Fibroblast of mammary gland (primary cell): ENCODE measurements around the gene CXorf49.
"Not testable (repeated sequence)": the region's sequence is repeated elsewhere in the genome, so short reads cannot be mapped to it uniquely, and the experiment has no call there.

Source experiments
- DNase-seq: peaks from one replicate; pipeline ENCODE4 v3.0.0-alpha.2; 2010; ENCODE audit warnings: low read depth
- H3K4me3 ChIP-seq: 2 replicates; pipeline ENCODE4 v1.5.1; 2011; ENCODE audit warnings: low read depth, mild to moderate bottlenecking, low read length, moderate library complexity; ENCODE audit not compliant: control insufficient read depth

Gene CXorf49

GRCh38 chrX:71718185-71718584 lies at the start of gene CXorf49:
CXorf49 (minus strand) TSS chrX:71718285; CDS start chrX:71718151, 134 bp downstream.
- not testable (repeated sequence) for DNase-seq, H3K4me3 ChIP-seq

GRCh38 chrX:71767134-71767533 lies 49.0 kb upstream of the CXorf49 start:
- DNase-seq, H3K4me3 ChIP-seq: not testable (repeated sequence)

- not testable (repeated sequence) for H3K4me3 ChIP-seq, DNase-seq
These were observed 47.5 kb upstream of the CXorf49 start for GRCh38 chrX:71765613-71766012.

- H3K4me3 ChIP-seq, DNase-seq: not testable (repeated sequence)
These were observed 46.7 kb upstream of the CXorf49 start for GRCh38 chrX:71764832-71765231.

- not testable (repeated sequence) for H3K4me3 ChIP-seq, DNase-seq
These were observed 45.0 kb upstream of the CXorf49 start, which contains the start of gene CXorf49B for GRCh38 chrX:71763049-71763448. CXorf49B (plus strand) TSS chrX:71763349; CDS start chrX:71763424, 75 bp downstream.

GRCh38 chrX:71760688-71761281 lies 42.7 kb upstream of the CXorf49 start:
- not testable (repeated sequence) for H3K4me3 ChIP-seq

GRCh38 chrX:71720289-71720886 lies 2.3 kb upstream of the CXorf49 start:
- not testable (repeated sequence) for H3K4me3 ChIP-seq, DNase-seq

More at GRCh38 chrX:71760688-71761281, 42.7 kb upstream of the CXorf49 start:
- not testable (repeated sequence) for DNase-seq

GRCh38 chrX:71719195-71719594 lies 1.1 kb upstream of the CXorf49 start:
- not testable (repeated sequence) for DNase-seq, H3K4me3 ChIP-seq

- not testable (repeated sequence) for H3K4me3 ChIP-seq, DNase-seq
These were observed 1.8 kb downstream of the CXorf49 start for GRCh38 chrX:71716323-71716722.

GRCh38 chrX:71715551-71715950 lies 2.5 kb downstream of the CXorf49 start:
- not testable (repeated sequence) for H3K4me3 ChIP-seq

GRCh38 chrX:71714064-71714463 lies 4.0 kb downstream of the CXorf49 start:
- not testable (repeated sequence) for H3K4me3 ChIP-seq, DNase-seq

More at GRCh38 chrX:71715551-71715950, 2.5 kb downstream of the CXorf49 start:
- not testable (repeated sequence) for DNase-seq

GRCh38 chrX:71702853-71703252 lies 15.2 kb downstream of the CXorf49 start:
- not testable (repeated sequence) for DNase-seq, H3K4me3 ChIP-seq

GRCh38 chrX:71699023-71699344 lies 19.1 kb downstream of the CXorf49 start:
- not testable (repeated sequence) for DNase-seq, H3K4me3 ChIP-seq

- DNase-seq, H3K4me3 ChIP-seq: not testable (repeated sequence)
These were observed 19.6 kb downstream of the CXorf49 start for GRCh38 chrX:71698299-71699022.

- not testable (repeated sequence) for H3K4me3 ChIP-seq, DNase-seq
These were observed 20.4 kb downstream of the CXorf49 start for GRCh38 chrX:71697466-71698298.

- not testable (repeated sequence) for DNase-seq, H3K4me3 ChIP-seq
These were observed 21.2 kb downstream of the CXorf49 start for GRCh38 chrX:71696641-71697465.
